HepG2 (cell line): ENCODE measurements around the gene SENP5. TPM values are rescaled to one million over a fixed set of nuclear protein-coding genes. Genes with fewer than 3 reads are reported as not detected.

ENCODE experiments used
- ARNT ChIP-seq: fragments of 450-650 bp; IDR thresholded peaks from 2 replicates; pipeline ENCODE4 v1.6.1; 2017
- BORCS8-MEF2B ChIP-seq: sonication (generic); formaldehyde crosslinking; IDR thresholded peaks from 2 replicates; pipeline ENCODE4 v1.8.0; 2022; ENCODE audit warnings: mild to moderate bottlenecking, missing genetic modification reagents
- EP300 ChIP-seq, 3 experiments: sonication (generic) in 1 of 3; formaldehyde crosslinking in 1 of 3; IDR thresholded peaks; 2 replicates each; pipeline versions ENCODE4 v1.5.1 to v1.6.1; 2011 to 2020; ENCODE audit warnings: low read depth in 2 of 3, low read length in 2 of 3, borderline replicate concordance in 1 of 3, improper control_type of control experiment in 1 of 3, mild to moderate bottlenecking in 1 of 3, missing genetic modification reagents in 1 of 3, moderate library complexity in 1 of 3
- ERF ChIP-seq: IDR thresholded peaks from 2 replicates; pipeline ENCODE4 v1.6.1; 2018; ENCODE audit warnings: missing biosample characterization, missing genetic modification reagents
- FOXA3 ChIP-seq: IDR thresholded peaks from 2 replicates; pipeline ENCODE4 v1.6.1; 2016; ENCODE audit warnings: missing genetic modification reagents, missing compliant biosample characterization
- FOXK2 ChIP-seq: fragments of 450-650 bp; IDR thresholded peaks from 2 replicates; pipeline ENCODE4 v1.6.1; 2016
- HDAC2 ChIP-seq: sonication (generic); formaldehyde crosslinking; IDR thresholded peaks from 2 replicates; pipeline ENCODE4 v1.4.0; 2020; ENCODE audit warnings: missing genetic modification reagents
- HOXA3 ChIP-seq: sonication (generic); formaldehyde crosslinking; IDR thresholded peaks from 2 replicates; pipeline ENCODE4 v1.5.0; 2020; ENCODE audit warnings: missing genetic modification reagents
- HOXD1 ChIP-seq: sonication (generic); formaldehyde crosslinking; IDR thresholded peaks from 2 replicates; pipeline ENCODE4 v1.5.0; 2020; ENCODE audit warnings: missing genetic modification reagents
- ISX ChIP-seq: sonication (generic); formaldehyde crosslinking; conservative IDR thresholded peaks from 2 replicates; pipeline ENCODE4 v1.5.0; 2020; ENCODE audit warnings: missing genetic modification reagents
- KAT2B ChIP-seq: fragments of 150-350 bp; IDR thresholded peaks from 2 replicates; pipeline ENCODE4 v1.6.1; 2014; ENCODE audit warnings: low read depth, low read length, borderline replicate concordance
- KDM5B ChIP-seq: sonication (generic); formaldehyde crosslinking; IDR thresholded peaks from 2 replicates; pipeline ENCODE4 v1.4.0; 2020; ENCODE audit warnings: missing genetic modification reagents, mild to moderate bottlenecking, borderline replicate concordance
- KLF6 ChIP-seq: IDR thresholded peaks from 2 replicates; pipeline ENCODE4 v1.8.0; 2016; ENCODE audit warnings: missing biosample characterization, missing genetic modification reagents
- MIER3 ChIP-seq: IDR thresholded peaks from 2 replicates; pipeline ENCODE4 v1.6.1; 2016; ENCODE audit warnings: missing compliant biosample characterization, borderline replicate concordance
- NCOR1 ChIP-seq: fragments of 200-600 bp; sonication (generic); IDR thresholded peaks from 2 replicates; pipeline ENCODE4 v1.7.0; 2017; ENCODE audit warnings: antibody characterized with exemption, low read length, borderline replicate concordance
- NFKBIZ ChIP-seq: IDR thresholded peaks from 2 replicates; pipeline ENCODE4 v1.6.1; 2018; ENCODE audit warnings: missing genetic modification reagents, missing compliant biosample characterization
- PBX2 ChIP-seq: IDR thresholded peaks from 2 replicates; pipeline ENCODE4 v1.6.1; 2016; ENCODE audit warnings: control low read depth
- PRDM4 ChIP-seq: sonication (generic); formaldehyde crosslinking; IDR thresholded peaks from 2 replicates; pipeline ENCODE4 v1.9.0; 2021; ENCODE audit warnings: missing genetic modification reagents, borderline replicate concordance
- RXRA ChIP-seq: sonication (generic); formaldehyde crosslinking; IDR thresholded peaks from 2 replicates; pipeline ENCODE4 v1.5.1; 2020; ENCODE audit warnings: missing genetic modification reagents
- ZHX1 ChIP-seq: sonication (generic); formaldehyde crosslinking; IDR thresholded peaks from 2 replicates; pipeline ENCODE4 v1.8.1; 2022; ENCODE audit warnings: low read depth, mild to moderate bottlenecking, missing genetic modification reagents
- ZNF274 ChIP-seq: sonication (generic); formaldehyde crosslinking; IDR thresholded peaks from 2 replicates; pipeline ENCODE4 v1.5.1; 2020; ENCODE audit warnings: mild to moderate bottlenecking, missing genetic modification reagents
- ZSCAN21 ChIP-seq: sonication (generic); formaldehyde crosslinking; IDR thresholded peaks from 2 replicates; pipeline ENCODE4 v1.8.0; 2022; ENCODE audit warnings: mild to moderate bottlenecking, missing genetic modification reagents, moderate library complexity, borderline replicate concordance
- polyA plus RNA-seq, 8 experiments: library from polyadenylated mRNA; depleted of rRNA in 3 of 8; stranded (reverse) in 7 of 8; unstranded in 1 of 8; fragments of >200 nt; fragmentation: Illumina TruSeq in 4 of 8; extraction: Trizol in 4 of 8; gene quantifications; 2 replicates each; pipeline versions ENCODE4 v1.2.1 to v1.2.3, GENCODE V29; 2011 to 2016; ENCODE audit warnings: low read depth in 4 of 8, missing spikeins in 1 of 8, mixed read lengths in 1 of 8; ENCODE audit not compliant: insufficient read depth in 1 of 8
- total RNA-seq, 5 experiments: library from RNA; depleted of rRNA; stranded (reverse); fragments of >200 nt; fragmentation: Illumina TruSeq; extraction: Trizol; gene quantifications; 2 replicates each; pipeline ENCODE4 v1.2.3, GENCODE V29; 2016; ENCODE audit warnings: low read depth in 1 of 5
- TF ChIP-seq, protein P1 (sequence below): sonication (generic); formaldehyde crosslinking; IDR thresholded peaks from 2 replicates; pipeline ENCODE4 v1.8.0; 2022; ENCODE audit warnings: mild to moderate bottlenecking, missing genetic modification reagents; ENCODE audit not compliant: insufficient replicate concordance

The SENP5 gene
- total and polyA plus RNA-seq, 2 of the 13 experiments (the other 11 are each of a cell fraction or from before 2014, with no cell fraction given) = 17.6 to 30.9 TPM

GRCh38 chr3:196981657-196982056 lies 113.9 kb downstream of the SENP5 start (continued):
- no peak for TF ChIP-seq KDM5B (CRISPR knock-in tag)
- TF ChIP-seq EP300 (IDR thresholded peaks at IDR 0.05; ENCODE audit: low read depth in 2 of 2, low read length in 2 of 2) = peak in 1 of 2 experiments; percentile 75; a peak in 2 of 4 replicates
- no peak for TF ChIP-seq EP300 (CRISPR knock-in tag; IDR thresholded peaks at IDR 0.05; ENCODE audit: borderline replicate concordance)
- peak; percentile 43; the same call in 1 of the 2 replicates for TF ChIP-seq MIER3 (CRISPR knock-in tag)
- peak; percentile 82 for TF ChIP-seq ZHX1 (CRISPR knock-in tag)
- TF ChIP-seq NFKBIZ = no peak
- 0 out of 2 replicates have a peak, but pooled peaks have one; percentile 31 for TF ChIP-seq PBX2 (CRISPR knock-in tag)
- TF ChIP-seq RXRA (CRISPR knock-in tag) = peak; percentile 83; the same call in 1 of the 2 replicates
- no peak for TF ChIP-seq HOXD1 (CRISPR knock-in tag)
- peak; percentile 92 for TF ChIP-seq FOXA3
- peak; percentile 86 for TF ChIP-seq HDAC2 (CRISPR knock-in tag)
- no peak for TF ChIP-seq PRDM4 (CRISPR knock-in tag)
- TF ChIP-seq KAT2B = no peak
- peak; percentile 26; the same call in 1 of the 2 replicates for TF ChIP-seq FOXK2
- TF ChIP-seq ERF (CRISPR knock-in tag) = peak; percentile 63; the same call in 1 of the 2 replicates
- no peak for TF ChIP-seq ZNF274
- no peak for TF ChIP-seq BORCS8-MEF2B (CRISPR knock-in tag)
- TF ChIP-seq, protein P1, sequence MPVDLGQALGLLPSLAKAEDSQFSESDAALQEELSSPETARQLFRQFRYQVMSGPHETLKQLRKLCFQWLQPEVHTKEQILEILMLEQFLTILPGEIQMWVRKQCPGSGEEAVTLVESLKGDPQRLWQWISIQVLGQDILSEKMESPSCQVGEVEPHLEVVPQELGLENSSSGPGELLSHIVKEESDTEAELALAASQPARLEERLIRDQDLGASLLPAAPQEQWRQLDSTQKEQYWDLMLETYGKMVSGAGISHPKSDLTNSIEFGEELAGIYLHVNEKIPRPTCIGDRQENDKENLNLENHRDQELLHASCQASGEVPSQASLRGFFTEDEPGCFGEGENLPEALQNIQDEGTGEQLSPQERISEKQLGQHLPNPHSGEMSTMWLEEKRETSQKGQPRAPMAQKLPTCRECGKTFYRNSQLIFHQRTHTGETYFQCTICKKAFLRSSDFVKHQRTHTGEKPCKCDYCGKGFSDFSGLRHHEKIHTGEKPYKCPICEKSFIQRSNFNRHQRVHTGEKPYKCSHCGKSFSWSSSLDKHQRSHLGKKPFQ (CRISPR knock-in tag) = no peak
- TF ChIP-seq ISX = no peak
- TF ChIP-seq ARNT = no peak
- peak; percentile 84 for TF ChIP-seq HOXA3 (CRISPR knock-in tag)
- no peak for TF ChIP-seq KLF6
- peak; percentile 64; the same call in 1 of the 2 replicates for TF ChIP-seq NCOR1
- TF ChIP-seq ZSCAN21 (CRISPR knock-in tag) = peak; percentile 52; the same call in 1 of the 2 replicates
